C4-2B (cell line): ENCODE measurements around the gene SNX15.

Source experiments
- H3K27ac ChIP-seq: fragments of 450-650 bp; 2 replicates; pipeline ENCODE4 v1.5.1; 2017
- ZFX ChIP-seq: fragments of 450-650 bp; IDR thresholded peaks from 2 replicates; pipeline ENCODE4 v1.6.1; 2017
- TF ChIP-seq, protein P1 (sequence below): fragments of 450-650 bp; conservative IDR thresholded peaks from 2 replicates; pipeline ENCODE4 v1.5.1; 2017; ENCODE audit warnings: mild to moderate bottlenecking

The SNX15 gene

DNA sequence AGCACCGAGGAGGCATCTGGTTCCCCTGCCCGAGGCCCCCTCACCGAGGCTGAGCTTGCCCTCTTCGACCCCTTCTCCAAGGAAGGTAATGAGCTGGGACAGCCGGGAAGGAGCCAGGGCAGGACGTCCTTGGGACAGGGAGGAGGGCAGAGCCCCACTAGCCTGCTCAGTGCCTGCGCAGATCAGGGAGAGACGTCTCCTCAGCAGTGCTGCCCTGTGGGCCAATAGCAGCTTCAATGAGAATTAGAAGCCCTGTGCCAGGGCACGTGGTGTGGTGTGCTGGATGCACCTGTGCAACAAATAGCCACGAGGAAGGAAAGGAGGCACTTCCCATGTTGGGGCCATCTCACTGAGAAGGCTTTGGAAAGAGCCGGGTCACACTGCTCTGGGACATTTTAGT, 8.3 kb downstream of the SNX15 start:
- no peak for TF ChIP-seq ZFX
- TF ChIP-seq, protein P1, sequence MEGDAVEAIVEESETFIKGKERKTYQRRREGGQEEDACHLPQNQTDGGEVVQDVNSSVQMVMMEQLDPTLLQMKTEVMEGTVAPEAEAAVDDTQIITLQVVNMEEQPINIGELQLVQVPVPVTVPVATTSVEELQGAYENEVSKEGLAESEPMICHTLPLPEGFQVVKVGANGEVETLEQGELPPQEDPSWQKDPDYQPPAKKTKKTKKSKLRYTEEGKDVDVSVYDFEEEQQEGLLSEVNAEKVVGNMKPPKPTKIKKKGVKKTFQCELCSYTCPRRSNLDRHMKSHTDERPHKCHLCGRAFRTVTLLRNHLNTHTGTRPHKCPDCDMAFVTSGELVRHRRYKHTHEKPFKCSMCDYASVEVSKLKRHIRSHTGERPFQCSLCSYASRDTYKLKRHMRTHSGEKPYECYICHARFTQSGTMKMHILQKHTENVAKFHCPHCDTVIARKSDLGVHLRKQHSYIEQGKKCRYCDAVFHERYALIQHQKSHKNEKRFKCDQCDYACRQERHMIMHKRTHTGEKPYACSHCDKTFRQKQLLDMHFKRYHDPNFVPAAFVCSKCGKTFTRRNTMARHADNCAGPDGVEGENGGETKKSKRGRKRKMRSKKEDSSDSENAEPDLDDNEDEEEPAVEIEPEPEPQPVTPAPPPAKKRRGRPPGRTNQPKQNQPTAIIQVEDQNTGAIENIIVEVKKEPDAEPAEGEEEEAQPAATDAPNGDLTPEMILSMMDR: no peak

DNA sequence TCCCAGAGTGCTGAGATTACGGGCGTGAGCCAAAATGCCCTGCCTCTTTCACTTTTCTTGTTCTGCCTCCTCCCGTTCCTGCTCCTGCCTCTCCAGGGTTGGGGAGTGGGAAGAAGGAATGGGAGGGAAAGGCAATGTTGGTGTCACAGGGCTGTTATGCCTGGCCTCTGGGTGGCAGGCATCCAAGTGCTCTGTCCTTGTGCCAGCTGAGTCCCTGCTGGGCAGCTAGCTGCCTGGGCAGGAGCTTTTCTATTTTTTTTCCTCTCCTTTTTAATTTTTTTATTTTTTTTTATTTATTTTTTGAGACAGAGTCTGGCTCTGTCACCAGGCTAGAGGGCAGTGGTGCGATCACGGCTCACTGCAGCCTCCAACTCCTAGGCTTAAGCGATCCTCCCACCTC, 9.7 kb downstream of the SNX15 start:
- no peak for TF ChIP-seq ZFX
- TF ChIP-seq, protein P1: no peak
- H3K27ac ChIP-seq: peak overlapping the region; percentile 32

More for the DNA sequence above, 8.3 kb downstream of the SNX15 start:
- H3K27ac ChIP-seq: no peak overlapping the region

DNA sequence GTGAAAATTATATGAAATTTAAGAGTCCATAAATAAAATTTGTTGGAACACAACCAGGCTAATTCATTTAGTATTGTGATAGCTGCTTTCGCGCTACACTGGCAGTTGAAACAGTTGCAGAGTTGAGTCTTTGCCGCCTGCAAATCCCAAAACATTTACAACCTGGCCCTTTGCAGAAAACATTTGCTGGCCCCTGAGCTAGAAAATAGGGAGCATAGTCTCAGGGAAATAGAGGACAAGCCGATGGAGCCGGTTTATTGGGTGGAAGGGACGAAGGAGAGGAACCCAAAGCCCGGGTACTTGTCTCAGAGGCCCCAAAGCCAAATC, 13.2 kb downstream of the SNX15 start:
- TF ChIP-seq ZFX: no peak
- TF ChIP-seq, protein P1: no peak
- peak overlapping the region; percentile 92 for H3K27ac ChIP-seq

DNA sequence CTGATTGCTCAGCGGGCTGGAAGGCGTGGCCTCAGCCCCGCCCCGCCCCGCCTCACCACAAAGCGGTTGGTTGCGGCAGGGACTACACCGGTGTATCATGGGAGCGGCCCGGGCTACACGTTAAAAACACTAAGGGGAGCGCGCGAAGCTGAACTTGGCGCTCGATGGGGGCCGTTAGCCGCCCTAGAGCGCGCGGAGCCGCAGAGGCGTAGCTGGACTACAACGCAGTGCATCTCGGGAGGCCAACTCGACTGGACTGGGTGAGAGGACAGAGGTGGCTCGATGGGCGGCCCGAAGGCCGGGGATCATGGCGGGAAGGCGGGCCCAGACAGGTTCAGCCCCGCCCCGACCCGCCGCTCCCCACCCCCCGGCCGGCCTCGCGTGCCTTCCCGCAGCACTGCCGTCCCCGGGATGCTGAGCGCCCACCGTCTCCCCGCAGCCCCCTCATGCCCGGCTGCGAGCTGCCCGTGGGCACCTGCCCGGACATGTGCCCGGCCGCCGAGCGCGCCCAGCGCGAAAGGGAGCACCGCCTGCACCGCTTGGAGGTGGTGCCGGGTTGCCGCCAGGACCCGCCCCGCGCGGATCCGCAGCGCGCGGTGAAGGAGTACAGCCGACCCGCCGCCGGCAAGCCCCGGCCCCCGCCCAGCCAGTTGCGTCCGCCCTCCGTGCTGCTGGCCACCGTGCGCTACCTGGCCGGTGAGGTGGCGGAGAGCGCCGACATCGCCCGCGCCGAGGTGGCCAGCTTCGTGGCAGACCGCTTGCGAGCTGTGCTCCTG, 13.8 kb downstream of the SNX15 start, which contains the start of gene SAC3D1:
TSS of gene SAC3D1 (plus strand) at position 364 of the 776 bp plus-strand sequence. CDS start at position 447, 83 bp downstream.
- peak within 1 kb of the TSS; percentile 92 for H3K27ac ChIP-seq
- TF ChIP-seq, protein P1: no peak
- no peak for TF ChIP-seq ZFX

DNA sequence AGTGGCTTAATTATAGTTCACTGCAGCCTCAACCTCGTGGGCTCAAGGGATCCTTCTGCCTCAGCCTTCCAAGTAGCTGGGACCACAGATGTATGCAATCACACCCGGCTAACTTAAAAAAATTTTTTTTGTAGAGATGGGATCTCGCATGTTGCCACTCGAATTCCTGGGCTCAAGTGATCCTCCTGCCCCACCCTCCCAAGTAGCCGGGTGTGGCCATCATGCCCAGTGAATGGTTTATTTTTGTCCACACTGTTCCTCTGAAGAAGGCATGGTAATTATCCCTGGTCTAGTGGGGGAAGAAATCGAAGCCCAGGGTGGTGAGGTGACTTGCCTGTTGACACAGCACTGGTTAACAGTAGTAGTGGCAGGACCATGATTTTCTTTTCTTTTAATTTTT, 15.7 kb downstream of the SNX15 start:
- TF ChIP-seq ZFX: no peak
- TF ChIP-seq, protein P1: no peak
- no peak overlapping the region; the same call in 1 of the 2 replicates for H3K27ac ChIP-seq

DNA sequence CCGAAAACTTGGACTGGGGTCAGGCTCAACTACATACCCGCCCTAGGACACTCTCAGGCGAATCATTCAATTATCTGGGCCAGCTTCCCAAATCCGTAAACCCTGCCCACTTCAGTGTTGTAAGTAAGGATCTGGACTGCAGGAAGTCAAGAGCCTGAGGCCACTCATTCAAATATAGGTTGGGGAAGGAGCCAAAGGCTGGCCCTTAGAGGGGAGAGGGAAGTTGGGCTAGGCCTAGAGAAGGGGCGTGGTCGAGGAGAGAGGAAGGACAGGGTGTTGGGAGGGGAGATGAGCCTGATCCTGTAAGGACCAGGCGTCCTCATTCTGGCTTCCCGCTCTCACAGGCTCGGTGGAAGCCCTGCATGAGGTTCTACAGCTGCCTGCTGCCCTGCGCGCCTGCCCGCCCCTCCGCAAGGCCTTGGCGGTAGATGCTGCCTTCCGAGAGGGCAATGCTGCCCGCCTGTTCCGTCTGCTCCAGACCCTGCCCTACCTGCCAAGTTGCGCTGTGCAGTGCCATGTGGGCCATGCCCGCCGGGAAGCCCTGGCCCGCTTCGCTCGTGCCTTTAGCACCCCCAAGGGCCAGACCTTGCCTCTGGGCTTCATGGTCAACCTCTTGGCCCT, 16.8 kb downstream of the SNX15 start:
- no peak for TF ChIP-seq ZFX
- TF ChIP-seq, protein P1: no peak
- no peak overlapping the region for H3K27ac ChIP-seq

DNA sequence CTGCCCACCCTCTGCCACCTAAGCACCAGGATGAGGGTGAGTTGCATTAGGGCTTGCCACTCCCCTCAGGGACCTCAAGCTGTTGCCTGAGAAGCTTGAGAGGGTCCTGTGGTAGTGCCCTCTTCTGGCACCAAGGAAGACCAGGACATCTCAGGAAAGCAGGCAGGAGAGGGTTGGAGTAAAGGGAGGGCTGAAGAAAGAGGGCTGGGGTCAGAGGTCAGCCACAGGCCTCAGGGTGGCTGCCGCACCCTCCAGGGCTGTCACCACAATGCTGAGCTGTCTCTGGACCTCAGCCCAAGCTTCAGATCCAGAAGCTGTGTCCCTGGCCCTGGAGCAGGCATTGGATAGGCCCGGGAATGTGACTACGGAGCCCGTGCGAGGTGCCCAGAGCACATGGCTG, 17.8 kb downstream of the SNX15 start:
- no peak for TF ChIP-seq ZFX
- TF ChIP-seq, protein P1: no peak

More for the DNA sequence above, 17.8 kb downstream of the SNX15 start:
- no peak overlapping the region for H3K27ac ChIP-seq
